WI38 (cell line): Measurements from ENCODE around the gene SPATS2.

Experiments used
- H3K4me3 ChIP-seq: 2 replicates; pipeline ENCODE4 v1.5.1; 2011; ENCODE audit warnings: low read depth, mild to moderate bottlenecking, control low read depth, low read length
- TF ChIP-seq, protein P1 (sequence below): IDR thresholded peaks from 2 replicates; pipeline ENCODE4 v1.5.1; 2012; ENCODE audit warnings: low read depth, mild to moderate bottlenecking, control low read depth, low read length

SPATS2 gene

DNA sequence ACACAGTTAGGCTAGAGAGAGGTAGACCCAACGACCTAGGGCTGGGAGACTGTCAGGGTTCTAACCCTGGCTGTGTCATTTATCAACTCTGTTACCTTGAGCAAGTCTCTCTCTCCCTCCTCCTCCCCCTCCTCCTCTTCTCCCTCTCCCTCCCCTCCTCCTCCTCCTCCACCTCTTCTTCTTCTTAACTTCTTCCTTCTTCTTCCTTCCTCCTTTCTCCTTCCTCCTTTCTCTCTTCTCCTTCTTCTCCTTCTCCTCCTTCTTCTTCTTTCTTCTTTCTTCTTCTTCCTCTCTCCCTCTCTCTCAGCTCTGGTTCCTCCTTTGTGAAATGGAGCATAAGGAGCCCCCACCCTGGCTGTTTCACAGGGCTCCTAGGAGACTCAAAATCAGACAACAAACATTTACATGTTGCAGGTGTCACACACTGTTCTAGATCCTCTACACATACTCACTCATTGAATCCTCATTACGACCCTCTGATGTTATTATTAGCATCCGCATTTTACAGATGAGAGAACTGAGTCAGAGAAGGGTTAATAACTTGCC, 169.3 kb downstream of the SPATS2 start:
- no peak overlapping the region for H3K4me3 ChIP-seq
- TF ChIP-seq, protein P1, sequence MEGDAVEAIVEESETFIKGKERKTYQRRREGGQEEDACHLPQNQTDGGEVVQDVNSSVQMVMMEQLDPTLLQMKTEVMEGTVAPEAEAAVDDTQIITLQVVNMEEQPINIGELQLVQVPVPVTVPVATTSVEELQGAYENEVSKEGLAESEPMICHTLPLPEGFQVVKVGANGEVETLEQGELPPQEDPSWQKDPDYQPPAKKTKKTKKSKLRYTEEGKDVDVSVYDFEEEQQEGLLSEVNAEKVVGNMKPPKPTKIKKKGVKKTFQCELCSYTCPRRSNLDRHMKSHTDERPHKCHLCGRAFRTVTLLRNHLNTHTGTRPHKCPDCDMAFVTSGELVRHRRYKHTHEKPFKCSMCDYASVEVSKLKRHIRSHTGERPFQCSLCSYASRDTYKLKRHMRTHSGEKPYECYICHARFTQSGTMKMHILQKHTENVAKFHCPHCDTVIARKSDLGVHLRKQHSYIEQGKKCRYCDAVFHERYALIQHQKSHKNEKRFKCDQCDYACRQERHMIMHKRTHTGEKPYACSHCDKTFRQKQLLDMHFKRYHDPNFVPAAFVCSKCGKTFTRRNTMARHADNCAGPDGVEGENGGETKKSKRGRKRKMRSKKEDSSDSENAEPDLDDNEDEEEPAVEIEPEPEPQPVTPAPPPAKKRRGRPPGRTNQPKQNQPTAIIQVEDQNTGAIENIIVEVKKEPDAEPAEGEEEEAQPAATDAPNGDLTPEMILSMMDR = no peak

DNA sequence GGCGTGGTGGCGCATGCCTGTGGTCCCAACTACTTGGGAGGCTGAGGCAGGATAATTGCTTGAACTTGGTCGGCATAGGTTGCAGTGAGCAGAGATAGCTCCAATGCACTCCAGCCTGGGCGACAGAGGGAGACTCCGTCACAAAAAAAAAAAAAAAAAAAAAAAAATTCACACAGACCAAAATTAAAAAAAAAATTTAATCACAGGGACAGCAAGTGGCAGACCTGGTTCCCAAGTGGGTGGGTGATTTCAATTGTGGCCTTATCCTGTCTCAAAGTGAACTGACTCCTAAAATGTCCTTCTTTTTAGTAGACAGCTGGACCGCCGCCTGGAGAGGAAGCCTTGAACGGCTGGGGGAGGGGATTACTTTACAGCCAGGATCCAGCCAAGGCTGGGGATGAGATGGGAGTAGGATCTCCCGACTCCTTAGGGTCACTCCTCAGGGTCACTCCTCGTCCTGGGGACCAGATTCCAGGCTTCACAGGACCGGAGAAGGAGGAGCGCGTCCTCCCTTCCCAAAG, 170.0 kb downstream of the SPATS2 start:
- TF ChIP-seq, protein P1 = no peak
- peak overlapping the region; percentile 42; the same call in 1 of the 2 replicates for H3K4me3 ChIP-seq

DNA sequence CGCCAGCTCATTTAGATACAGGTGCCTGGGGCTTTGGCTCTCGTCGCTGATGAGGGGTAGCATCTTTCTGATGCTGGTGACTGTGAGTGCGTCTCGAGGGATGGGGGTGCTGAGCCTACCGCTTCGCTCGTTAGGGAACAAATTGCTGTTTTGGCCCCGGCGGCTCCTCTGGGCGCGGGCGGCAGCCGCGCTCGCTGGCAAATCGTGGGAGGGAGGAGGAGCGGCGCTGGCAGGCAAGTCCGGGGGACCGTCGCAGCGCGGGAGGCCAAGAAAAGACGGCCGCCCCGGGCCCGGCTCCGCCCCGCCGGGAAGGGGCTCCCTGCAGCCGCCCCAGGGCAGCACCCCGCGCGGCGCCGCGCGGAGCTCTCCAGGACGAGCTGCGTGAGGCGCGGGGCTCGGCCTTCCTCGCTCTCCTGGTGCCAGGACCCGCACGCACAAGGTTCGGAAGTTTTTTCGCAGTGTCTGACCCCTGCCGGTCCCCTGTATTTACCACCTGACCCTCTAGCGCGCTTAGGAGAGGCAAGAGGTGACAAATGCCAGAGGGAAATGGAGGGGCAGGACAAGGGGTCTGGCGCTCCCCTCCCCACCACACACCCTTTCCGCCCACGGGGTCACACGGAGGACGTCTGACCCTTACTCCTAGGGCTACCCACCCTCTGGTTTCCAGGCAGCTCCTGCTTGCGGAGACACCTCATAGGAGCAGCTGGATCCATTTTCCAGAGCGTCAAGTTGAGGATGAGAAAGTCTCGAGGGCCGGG, 170.7 kb downstream of the SPATS2 start:
- peak overlapping the region; percentile 42 for H3K4me3 ChIP-seq

DNA sequence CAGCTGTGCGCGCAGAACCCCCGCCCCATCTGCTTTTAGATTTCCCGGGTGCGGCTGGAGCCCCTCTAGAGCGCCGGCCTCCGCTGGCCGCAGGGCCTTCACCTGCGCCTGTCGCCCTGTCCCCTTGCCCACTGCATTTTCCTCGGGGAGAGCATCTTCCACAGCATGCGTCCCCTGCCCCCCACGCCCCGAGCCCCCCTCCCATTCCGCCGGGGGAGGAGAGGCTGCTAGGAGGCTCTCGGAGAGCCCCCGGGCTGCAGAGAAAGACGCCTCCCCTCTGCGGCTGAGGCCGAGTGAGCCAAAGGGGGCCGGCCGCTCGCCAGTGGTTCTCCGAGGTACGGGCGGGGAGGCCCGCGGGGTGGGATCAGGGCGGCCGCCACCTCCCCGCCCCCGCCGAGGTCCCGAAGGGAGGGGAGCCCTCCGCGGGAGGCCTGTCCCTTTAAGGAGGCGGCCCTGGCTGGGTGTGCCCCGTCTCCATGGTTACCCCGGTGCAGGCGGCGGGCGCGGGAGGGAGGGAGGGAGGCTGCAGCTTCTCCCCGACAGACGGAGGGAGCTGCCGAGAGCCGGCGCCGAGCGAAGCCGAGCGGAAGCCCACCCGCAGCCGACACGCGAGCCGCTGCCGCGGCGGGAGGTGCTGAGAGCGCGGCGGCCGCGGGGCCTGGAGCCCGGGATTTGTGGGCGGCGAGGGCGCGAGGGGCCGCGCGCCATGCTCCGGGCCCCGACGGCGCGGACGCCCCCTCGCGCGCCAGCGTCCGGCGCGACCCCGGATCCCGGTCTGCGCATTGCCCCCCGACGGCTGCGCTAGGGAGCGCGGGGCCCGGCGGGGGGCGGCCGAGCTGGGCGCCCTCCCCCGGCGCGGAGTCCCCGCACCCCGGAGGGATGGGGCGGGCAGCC, 171.5 kb downstream of the SPATS2 start, which contains the start of gene KCNH3:
TSS of gene KCNH3 (plus strand) at position 521 of the 894 bp plus-strand sequence. CDS start 387 bp downstream, outside the sequence.
- H3K4me3 ChIP-seq = peak within 1 kb of the TSS; percentile 42

More for the DNA sequence above, 170.7 kb downstream of the SPATS2 start:
- TF ChIP-seq, protein P1 = no peak

DNA sequence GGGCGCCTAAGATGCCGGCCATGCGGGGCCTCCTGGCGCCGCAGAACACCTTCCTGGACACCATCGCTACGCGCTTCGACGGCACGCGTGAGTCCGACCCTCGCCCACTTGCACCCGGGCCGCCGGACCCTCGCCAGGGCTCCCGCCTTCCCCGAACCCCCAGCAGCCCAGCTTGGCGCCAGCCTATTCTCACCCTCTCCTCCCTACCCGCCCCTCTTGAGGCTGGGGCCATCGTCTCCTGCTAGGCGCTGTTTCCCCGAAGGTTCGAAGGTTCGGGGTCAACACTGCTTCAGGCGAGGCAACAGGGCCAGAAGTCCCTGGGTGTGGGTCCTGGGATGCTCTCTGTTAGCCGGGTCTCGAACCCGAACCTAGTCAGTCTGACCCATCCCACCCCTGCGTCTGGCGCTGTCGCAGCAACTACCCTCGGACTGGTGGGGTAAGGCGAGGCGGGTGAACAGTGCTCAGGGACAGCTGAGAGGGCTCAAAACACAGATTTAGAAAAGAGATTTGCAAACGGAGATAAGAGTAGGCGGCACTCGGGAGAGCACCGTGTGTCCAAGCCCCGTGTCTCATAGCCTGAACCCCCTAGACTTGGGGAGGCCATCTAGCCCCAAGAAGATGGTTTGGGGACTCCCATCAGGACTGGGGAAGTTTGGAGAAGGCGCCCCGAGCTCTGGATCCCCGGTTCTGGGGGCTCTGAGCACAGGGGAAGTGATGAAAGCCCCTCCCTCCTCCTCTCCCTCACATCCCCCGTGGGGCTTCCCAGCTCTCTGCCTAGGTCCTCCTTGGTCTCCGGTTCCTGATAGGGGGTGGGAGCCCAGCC, 172.4 kb downstream of the SPATS2 start:
- H3K4me3 ChIP-seq = no peak overlapping the region
- TF ChIP-seq, protein P1 = no peak

More for the DNA sequence above, 171.5 kb downstream of the SPATS2 start, which contains the start of gene KCNH3:
- TF ChIP-seq, protein P1 = no peak

DNA sequence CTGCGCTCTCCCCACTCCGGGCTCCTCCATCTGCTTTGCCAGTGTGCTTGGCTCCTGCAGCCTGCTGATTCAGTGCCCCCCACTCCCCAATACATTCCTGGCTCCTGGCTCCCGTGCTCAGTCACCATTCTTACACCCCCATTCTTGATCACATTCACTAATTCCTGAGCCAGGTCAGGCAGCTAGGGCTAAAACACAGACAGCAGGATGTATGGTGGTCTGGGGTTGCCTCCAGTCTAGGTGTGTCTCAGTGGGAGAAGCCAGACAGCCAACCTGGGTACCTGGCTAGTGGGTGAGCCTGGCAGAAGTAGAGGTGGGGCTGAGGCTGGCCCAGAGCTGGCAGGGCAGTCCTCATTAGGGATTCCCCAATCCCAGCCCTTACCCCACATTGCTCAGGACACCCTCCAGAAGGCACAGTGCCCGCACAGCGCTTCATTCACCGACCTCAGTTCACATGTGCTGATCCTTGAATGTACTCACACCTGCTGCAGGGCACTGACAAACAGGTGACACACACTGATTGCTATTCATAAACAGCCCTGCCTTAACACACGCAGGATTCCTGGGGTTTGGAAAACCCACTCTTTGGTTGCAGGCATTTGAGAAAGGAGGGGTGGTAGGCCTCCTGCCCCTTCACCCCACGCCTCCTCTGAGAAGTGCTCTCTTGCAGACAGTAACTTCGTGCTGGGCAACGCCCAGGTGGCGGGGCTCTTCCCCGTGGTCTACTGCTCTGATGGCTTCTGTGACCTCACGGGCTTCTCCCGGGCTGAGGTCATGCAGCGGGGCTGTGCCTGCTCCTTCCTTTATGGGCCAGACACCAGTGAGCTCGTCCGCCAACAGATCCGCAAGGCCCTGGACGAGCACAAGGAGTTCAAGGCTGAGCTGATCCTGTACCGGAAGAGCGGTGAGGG, 173.2 kb downstream of the SPATS2 start:
- TF ChIP-seq, protein P1 = no peak
- no peak overlapping the region for H3K4me3 ChIP-seq
